K562 (cell line): ENCODE measurements around the gene PCDHGB7. TPM values are rescaled to one million over a fixed set of nuclear protein-coding genes. Genes with fewer than 3 reads are reported as not detected.

Source experiments
- ATAC-seq: fragments of 200-7000 bp; cut with Tn5 transposase; 3 replicates; pipeline ENCODE4 v1.9.1; 2020; ENCODE audit warnings: moderate library complexity
- BruUV-seq: library from RNA; stranded (reverse); fragments of 400-500 nt; replicated peaks from 2 replicates; lab custom pipeline; 2021; lab: Mats Ljungman, UMichigan
- CTCF ChIA-PET: fragments of 300-600 bp; formaldehyde crosslinking; extraction: SDS; loops from one replicate; lab custom pipeline; 2021; ENCODE audit warnings: low intra/inter-chr PET ratio; lab: Yijun Ruan, JAX
- POLR2A ChIA-PET: fragments of 300-600, 350-650 bp; sonication (Branson Sonifier 250); formaldehyde crosslinking; extraction: SDS; loops from one replicate; lab custom pipeline; 2021; ENCODE audit warnings: antibody characterized with exemption, inconsistent platforms; lab: Yijun Ruan, JAX
- DNase-seq, 4 experiments: peaks; one replicate each; pipeline versions ENCODE4 v3.0.0 to v3.0.0-alpha.2; 2011 to 2018; ENCODE audit warnings: low spot score in 3 of 4, mixed read lengths in 3 of 4; ENCODE audit errors: extremely low read depth in 1 of 4
- FAIRE-seq: peaks from 2 replicates; lab custom pipeline; 2011; peaks lifted over from hg19 to GRCh38; lab: Jason Lieb, UNC
- H2AFZ ChIP-seq: 2 replicates; pipeline ENCODE4 v1.6.0; 2011; ENCODE audit warnings: low read depth, low read length, control low read depth, inconsistent platforms
- H3K27ac ChIP-seq: fragments of 200-600 bp; 3 replicates; pipeline ENCODE4 v1.8.0; 2011; ENCODE audit warnings: low read depth, mild to moderate bottlenecking, control low read depth, inconsistent platforms, low read length, moderate library complexity, mixed read lengths; ENCODE audit errors: extremely low read depth
- H3K27me3 ChIP-seq, 2 experiments: fragments of 300-600 bp in 1 of 2; 2 replicates in 1 of 2; 3 replicates in 1 of 2; pipeline versions ENCODE4 v1.6.0 to v1.8.0; 2011; ENCODE audit warnings: inconsistent platforms in 2 of 2, low read length in 2 of 2, mild to moderate bottlenecking in 1 of 2, mixed read lengths in 1 of 2, moderate library complexity in 1 of 2; ENCODE audit not compliant: control insufficient read depth in 2 of 2, insufficient read depth in 2 of 2
- H3K36me3 ChIP-seq: fragments of 300-600 bp; 3 replicates; pipeline ENCODE4 v1.8.0; 2011; ENCODE audit warnings: mild to moderate bottlenecking, low read length, inconsistent platforms; ENCODE audit not compliant: control insufficient read depth, insufficient read depth
- H3K4me1 ChIP-seq, 2 experiments: fragments of 200-600 bp in 1 of 2; replicated peaks in 1 of 2; 2 replicates in 1 of 2; 3 replicates in 1 of 2; pipeline versions ENCODE4 v1.5.1 to v1.8.0; 2011; ENCODE audit warnings: inconsistent platforms in 2 of 2, low read length in 2 of 2, mild to moderate bottlenecking in 1 of 2, mixed read lengths in 1 of 2, moderate library complexity in 1 of 2; ENCODE audit not compliant: control insufficient read depth in 2 of 2, insufficient read depth in 2 of 2
- H3K4me2 ChIP-seq: 2 replicates; pipeline ENCODE4 v1.6.1; 2011; ENCODE audit warnings: low read length, control low read depth, inconsistent platforms, mixed read lengths; ENCODE audit not compliant: insufficient read depth
- H3K4me3 ChIP-seq: fragments of 200-600 bp; sonication (generic), shearing (Covaris generic); 2 replicates; pipeline ENCODE4 v1.5.1; 2016; ENCODE audit warnings: control low read depth, inconsistent platforms
- H3K79me2 ChIP-seq: fragments of 200-600 bp; 3 replicates; pipeline ENCODE4 v1.8.0; 2011; ENCODE audit warnings: low read length, inconsistent platforms; ENCODE audit not compliant: control insufficient read depth, insufficient read depth
- H3K9ac ChIP-seq, 2 experiments: 2 replicates each; pipeline versions ENCODE4 v1.6.0 to v1.6.1; 2011; ENCODE audit warnings: low read depth in 2 of 2, low read length in 2 of 2, control low read depth in 1 of 2, inconsistent platforms in 1 of 2, mild to moderate bottlenecking in 1 of 2, mixed read lengths in 1 of 2; ENCODE audit not compliant: insufficient read depth in 1 of 2
- H3K9me1 ChIP-seq: one replicate; pipeline ENCODE4 v1.6.0; 2011; ENCODE audit warnings: inconsistent platforms, mild to moderate bottlenecking, low read length, moderate library complexity; ENCODE audit not compliant: control insufficient read depth, insufficient read depth
- H3K9me3 ChIP-seq: replicated peaks from 2 replicates; pipeline ENCODE4 v1.5.1; 2011; ENCODE audit warnings: low read depth, low read length, inconsistent platforms; ENCODE audit not compliant: control insufficient read depth, insufficient read depth
- H4K20me1 ChIP-seq: replicated peaks from 2 replicates; pipeline ENCODE4 v1.6.1; 2011; ENCODE audit warnings: low read length, inconsistent platforms, mixed read lengths; ENCODE audit not compliant: control insufficient read depth, insufficient read depth
- CTCF ChIP-seq, 3 experiments: IDR thresholded peaks in 2 of 3; conservative IDR thresholded peaks in 1 of 3; 2 replicates each; pipeline ENCODE4 v1.5.1; 2011 to 2012; ENCODE audit warnings: low read length in 3 of 3, mild to moderate bottlenecking in 3 of 3, control low read depth in 2 of 3, improper control_type of control experiment in 1 of 3, inconsistent platforms in 1 of 3, low read depth in 1 of 3, mixed read lengths in 1 of 3, moderate library complexity in 1 of 3; ENCODE audit not compliant: insufficient read depth in 2 of 3
- EGR1 ChIP-seq: fragments of 450-650 bp; conservative IDR thresholded peaks from 2 replicates; pipeline ENCODE4 v1.6.1; 2017; ENCODE audit warnings: mild to moderate bottlenecking
- ETV1 ChIP-seq: fragments of 450-650 bp; conservative IDR thresholded peaks from 2 replicates; pipeline ENCODE4 v1.6.1; 2016; ENCODE audit warnings: missing genetic modification characterization, control low read depth, low read depth, missing compliant biosample characterization
- KLF16 ChIP-seq: IDR thresholded peaks from 2 replicates; pipeline ENCODE4 v1.6.1; 2016; ENCODE audit warnings: antibody characterized with exemption
- MAZ ChIP-seq, 2 experiments: fragments of 450-650 bp in 1 of 2; sonication (generic) in 1 of 2; formaldehyde crosslinking; IDR thresholded peaks in 1 of 2; conservative IDR thresholded peaks in 1 of 2; 2 replicates each; pipeline versions ENCODE4 v1.4.0 to v1.5.0; 2020; ENCODE audit warnings: mild to moderate bottlenecking in 1 of 2, missing genetic modification reagents in 1 of 2
- RAD21 ChIP-seq, 2 experiments: fragments of 250-450 bp in 1 of 2; fragments of 450-650 bp in 1 of 2; sonication (Bioruptor Pico) in 1 of 2; formaldehyde crosslinking in 1 of 2; IDR thresholded peaks in 1 of 2; conservative IDR thresholded peaks in 1 of 2; 2 replicates each; pipeline versions ENCODE4 v1.4.0 to v1.8.0; 2020 to 2022; ENCODE audit warnings: mild to moderate bottlenecking in 2 of 2, moderate library complexity in 1 of 2
- YY1 ChIP-seq, 3 experiments: IDR thresholded peaks; 2 replicates each; pipeline ENCODE4 v1.6.1; 2011; ENCODE audit warnings: low read length in 2 of 3, mild to moderate bottlenecking in 2 of 3, moderate library complexity in 2 of 3, borderline replicate concordance in 1 of 3, control low read depth in 1 of 3, low read depth in 1 of 3; ENCODE audit not compliant: insufficient read depth in 3 of 3, insufficient replicate concordance in 2 of 3, control insufficient read depth in 1 of 3, insufficient read length in 1 of 3; ENCODE audit errors: extremely low read depth in 1 of 3
- ZNF316 ChIP-seq: fragments of 450-650 bp; IDR thresholded peaks from 2 replicates; pipeline ENCODE4 v1.6.1; 2016
- ZNF407 ChIP-seq: fragments of 450-650 bp; IDR thresholded peaks from 2 replicates; pipeline ENCODE4 v1.6.1; 2016; ENCODE audit warnings: low read depth
- WGBS: fragments of 100-300 bp; shearing (Covaris generic); methylation state at CpG from one replicate; pipeline ENCODE4 v1.1.6; 2016; ENCODE audit warnings: low coverage, mixed read lengths; ENCODE audit not compliant: insufficient coverage; ENCODE audit errors: missing lambda C conversion rate; 5-methylcytosine and 5-hydroxymethylcytosine counted together
- in situ Hi-C: fragments of 300-500 bp; cut with MboI; formaldehyde crosslinking; loops from 4 replicates; pipeline ENCODE4 v1.15.0; 2018; ENCODE audit warnings: inconsistent platforms, mixed read lengths
- intact Hi-C: fragments of 100-400 bp; cut with micrococcal nuclease; formaldehyde crosslinking; loops from 2 replicates; pipeline ENCODE4 v1.14.2; 2022
- polyA plus RNA-seq, 8 experiments: library from polyadenylated mRNA; depleted of rRNA in 4 of 8; stranded (reverse) in 5 of 8; unstranded in 3 of 8; fragments of >200 nt; fragmentation: Nextera tagmentation in 2 of 8; fragmentation: Illumina TruSeq in 1 of 8; extraction: Ambion mirVana in 2 of 8; extraction: Trizol in 1 of 8; gene quantifications; 2 replicates each; pipeline versions ENCODE4 v1.2.1 to v1.2.3, GENCODE V29; 2011 to 2014; ENCODE audit warnings: inconsistent platforms in 1 of 8, missing spikeins in 1 of 8
- total RNA-seq, 7 experiments: library from RNA; depleted of rRNA in 6 of 7; stranded (reverse); fragments of >200 nt in 6 of 7; fragmentation: Illumina TruSeq in 2 of 7; extraction: Trizol in 2 of 7; gene quantifications; 2 replicates each; pipeline versions ENCODE4 v1.2.1 to v1.2.3, GENCODE V29; 2011 to 2021; ENCODE audit warnings: low replicate concordance in 1 of 7

PCDHGB7 gene
- total and polyA plus RNA-seq, 9 of the 15 experiments (the other 6 are each of a cell fraction or from before 2014, with no cell fraction given): 0.09 TPM; not detected in 8

GRCh38 chr5:141420855-141421488, 3.5 kb downstream of the PCDHGB7 start, which contains the start of gene PCDHGA11:
Gene PCDHGA11, plus strand, starts transcription at chr5:141421051. Its CDS starts 177 bp downstream, at chr5:141421228.
- H3K4me3 ChIP-seq: peak within 1 kb of the TSS; percentile 17; the same call in 1 of the 2 replicates
- BruUV-seq: no TSS peak
- H3K9me1 ChIP-seq: no peaks in the 10 kb centered on the region
- H3K27ac ChIP-seq: no peak within 1 kb of the TSS
- no peak within 1 kb of the TSS for H3K9ac ChIP-seq
- in situ Hi-C loops (loop anchor here (5.0 kb wide), 2 partner anchors 101 to 141 kb away; no protein-coding TSS in a partner anchor), intact Hi-C loops (loop anchor here (2.0 to 5.0 kb wide), 2 partner anchors 91 to 138 kb away; no protein-coding TSS in a partner anchor)
- peak; percentile 83 for ATAC-seq
- 0 out of 2 replicates have a peak, but pooled peaks cover 1% of the 10 kb centered on the region for H3K9me3 ChIP-seq
- peak within 1 kb of the TSS; percentile 27; the same call in 1 of the 2 replicates for H2AFZ ChIP-seq
- no peaks in the 10 kb centered on the region for H3K79me2 ChIP-seq
- no peaks in the 10 kb centered on the region for H4K20me1 ChIP-seq
- H3K4me2 ChIP-seq: peak within 1 kb of the TSS; percentile 52
- H3K4me1 ChIP-seq: peaks cover 0 to 23% of the 10 kb centered on the region in 2 experiments; a peak in 2 of 5 replicates
- ChIA-PET POLR2A (interaction anchor here (0.6 to 1.5 kb wide), 3 partner anchors 8 to 535 kb away, joined by 3 to 7 read pairs (median 5); partner anchors contain the start of gene PCDHGA10), CTCF (interaction anchor here (0.6 to 2.0 kb wide), 8 partner anchors 9 to 519 kb away, joined by 3 to 6 read pairs (median 3); partner anchors contain the start of gene PCDHGA12)
- DNase-seq: peak; percentile 57 to 61 (median 59)
- FAIRE-seq: peak; percentile 79
- no peaks in the 10 kb centered on the region for H3K36me3 ChIP-seq
- H3K27me3 ChIP-seq: peaks cover 0 to 37% of the 10 kb centered on the region in 2 experiments; a peak in 3 of 5 replicates
- WGBS: 30% methylated on average over 40 of the region's 42 CpGs
- peak in 1 of 2 experiments; percentile 33; a peak in 1 of 4 replicates for TF ChIP-seq MAZ (CRISPR knock-in tag; conservative IDR thresholded peaks at IDR 0.05 in 1 of 2, IDR thresholded peaks at IDR 0.05 in 1 of 2)
- 0 out of 2 replicates have a peak, but pooled peaks have one; percentile 10 for TF ChIP-seq EGR1
- TF ChIP-seq ZNF316: no peak
- TF ChIP-seq RAD21 (CRISPR knock-in tag; conservative IDR thresholded peaks at IDR 0.05 in 1 of 2, IDR thresholded peaks at IDR 0.05 in 1 of 2): peak; percentile 42 to 69
- TF ChIP-seq KLF16: 0 out of 2 replicates have a peak, but pooled peaks have one; percentile 34
- no peak for TF ChIP-seq ZNF407
- no peak for TF ChIP-seq ETV1 (tag)
- TF ChIP-seq YY1 (IDR thresholded peaks at IDR 0.05; ENCODE audit: borderline replicate concordance in 1 of 3, control insufficient read depth in 1 of 3, extremely low read depth in 1 of 3, insufficient read depth in 3 of 3, insufficient read length in 1 of 3, insufficient replicate concordance in 2 of 3, low read depth in 1 of 3, low read length in 2 of 3): peak in 1 of 3 experiments; percentile 47
- TF ChIP-seq CTCF (IDR thresholded peaks at IDR 0.05 in 2 of 3, conservative IDR thresholded peaks at IDR 0.05 in 1 of 3; ENCODE audit: insufficient read depth in 2 of 3, low read depth in 1 of 3, low read length in 3 of 3): peak; percentile 63 to 80 (median 74)
